Heart right ventricle (tissue), 16 donors: Measurements from ENCODE around the gene NUDT3. TPM values are rescaled to one million over a fixed set of nuclear protein-coding genes. Genes with fewer than 3 reads are reported as not detected.
A peak's percentile ranks its signal among the peaks of the same experiment; 100 is the strongest.
"Not testable (repeated sequence)": the region's sequence is repeated elsewhere in the genome, so short reads cannot be mapped to it uniquely, and the experiment has no call there.

Experiments
- ATAC-seq, 8 donors: fragments of 200-7000 bp; cut with Tn5 transposase; one replicate each; pipeline ENCODE4 v1.9.1; 2020; ENCODE audit warnings: mild to moderate bottlenecking in 8 of 8, moderate library complexity in 8 of 8, moderate number of reproducible peaks in 1 of 8
- DNase-seq, 2 donors: peaks; one replicate each; pipeline ENCODE4 v3.0.0-alpha.2; 2020
- H3K27ac ChIP-seq, 10 donors: fragments of 200-600 bp; sonication (generic) in 2 of 10; one replicate each; pipeline versions ENCODE4 v1.5.0 to v1.8.0; 2020 to 2022; ENCODE audit warnings: mild to moderate bottlenecking in 3 of 10
- H3K27me3 ChIP-seq, 7 donors: fragments of 200-600 bp; one replicate each; pipeline ENCODE4 v1.8.0; 2021 to 2022; ENCODE audit warnings: mild to moderate bottlenecking in 2 of 7
- H3K36me3 ChIP-seq, 9 donors: fragments of 200-600 bp; sonication (generic) in 1 of 9; one replicate each; pipeline versions ENCODE4 v1.5.0 to v1.8.0; 2020 to 2022; ENCODE audit warnings: mild to moderate bottlenecking in 2 of 9
- H3K4me1 ChIP-seq, 9 donors: fragments of 200-600 bp; sonication (generic) in 1 of 9; one replicate each; pipeline versions ENCODE4 v1.5.0 to v1.8.0; 2020 to 2022; ENCODE audit warnings: mild to moderate bottlenecking in 4 of 9
- H3K4me3 ChIP-seq, 10 donors: fragments of 200-600 bp; sonication (generic) in 2 of 10; one replicate each; pipeline versions ENCODE4 v1.5.0 to v1.8.0; 2020 to 2022; ENCODE audit warnings: mild to moderate bottlenecking in 7 of 10, moderate library complexity in 2 of 10
- H3K9me3 ChIP-seq, 11 donors: fragments of 200-600 bp in 10 of 11; sonication (generic) in 2 of 11; one replicate each; pipeline versions ENCODE4 v1.5.0 to v1.8.0; 2013 to 2022; ENCODE audit warnings: mild to moderate bottlenecking in 2 of 11, control low read depth in 1 of 11, moderate library complexity in 1 of 11
- CTCF ChIP-seq, 9 donors: fragments of 200-600 bp; sonication (generic) in 2 of 9; IDR thresholded peaks; one replicate each; pipeline versions ENCODE4 v1.5.0 to v1.8.0; 2021 to 2022; ENCODE audit warnings: antibody characterized with exemption in 9 of 9, mild to moderate bottlenecking in 5 of 9, moderate library complexity in 1 of 9
- WGBS, 2 donors: extraction: QIAGEN DNeasy Blood & Tissue Kit; methylation state at CpG; one replicate each; pipeline ENCODE4 v1.1.7; 2013; ENCODE audit warnings: inconsistent platforms in 1 of 2; 5-methylcytosine and 5-hydroxymethylcytosine counted together
- intact Hi-C, 10 donors: fragments of 100-400 bp; cut with DNase I; formaldehyde crosslinking; loops; one replicate each; pipeline versions ENCODE4 v1.11.1 to v1.14.2; 2022
- polyA plus RNA-seq, 2 donors: library from polyadenylated mRNA; stranded (reverse); fragments of 200-250 nt; gene quantifications; one replicate each; pipeline ENCODE4 v1.2.3, GENCODE V29; 2013
- total RNA-seq, 10 donors: library from RNA; stranded (reverse); fragmentation: NEBNext Ultra II Directional in 3 of 10; extraction: Animal tissue kit (Norgen Biotek cat#: 25700) in 3 of 10; gene quantifications; one replicate each; pipeline versions ENCODE4 v1.2.1 to v1.2.4, GENCODE V29; 2021 to 2023
- donor health status: Arrhythmogenic right ventricular cardiomyopathy.
- donor health status: ischemic (EF 13 %, LVEDD 7.1; RV severe dilation, severe dysfunction).
- donor health status: healthy with polysubstance abuse.
- donor health status: DM: no; HTN: yes; CAD: no.
- donor health status: DM: no; HTN: no; CAD: no.
- donor health status: ischemic (EF 25% LVEDD 6.9; RV normal size, moderate dysfunction).
- donor health status: ischemic (EF 25% LVEDD 5.7; RV mildly dilated, moderate dysfunction).
- donor health status: healthy.
- donor health status: DM: yes; HTN: yes; CAD: no.
- donor health status: Ischemic cardiomyopathy.
- donor health status: ischemic (EF 35%, LVEDD 5.7; RV mildly dilated, moderate dysfunction).
- donor health status: nonischemic (EF 11% LVEDD 7.7; RV severe dilation, severe dysfunction).
- donor health status: DM: yes; HTN: yes; CAD: no.
- donor health status: PGD.
- donor health status: ischemic (EF 29% LVEDD 5.4; RV normal size, mild dysfunction).
- donor health status: nonischemic (EF 23%, LVEDD 6.1; RV moderate dilation, normal function).

NUDT3 gene
- total and polyA plus RNA-seq, 12 donors = 9.3 to 67.1 (median 54.4) TPM

GRCh38 chr6:34260576-34261267, 131.7 kb downstream of the NUDT3 start:
- DNase-seq = no peak
- H3K4me1 ChIP-seq = no peaks in the 10 kb centered on the region
- H3K27ac ChIP-seq = no peak overlapping the region
- H3K27me3 ChIP-seq = no peaks in the 10 kb centered on the region
- intact Hi-C loops = no loop called here
- ATAC-seq = no peak
- no peak for TF ChIP-seq CTCF (IDR thresholded peaks at IDR 0.05)
- peaks cover 0 to 3% (median 0%) of the 10 kb centered on the region in 9 donors for H3K36me3 ChIP-seq
- H3K9me3 ChIP-seq = peaks cover 0 to 29% (median 0%) of the 10 kb centered on the region in 11 donors
- WGBS, 2 donors = 78 to 82% methylated on average over 17 of the region's 17 CpGs
- H3K4me3 ChIP-seq = no peak overlapping the region

- H3K9me3 ChIP-seq = peaks cover 0 to 29% (median 0%) of the 10 kb centered on the region in 11 donors
- DNase-seq = no peak
- H3K27me3 ChIP-seq = no peaks in the 10 kb centered on the region
- intact Hi-C loops = loop anchor here in 1 of 10 donors (10.0 kb wide), 1 partner anchor 45 kb away; no protein-coding TSS in a partner anchor
- WGBS, 2 donors = 89 to 90% methylated on average over 6 of the region's 6 CpGs
- H3K36me3 ChIP-seq = peaks cover 0 to 3% (median 0%) of the 10 kb centered on the region in 9 donors
- H3K27ac ChIP-seq = no peak overlapping the region
- ATAC-seq = no peak
- no peaks in the 10 kb centered on the region for H3K4me1 ChIP-seq
- no peak overlapping the region for H3K4me3 ChIP-seq
- TF ChIP-seq CTCF (IDR thresholded peaks at IDR 0.05) = no peak
Measured at GRCh38 chr6:34259529-34260069, 132.9 kb downstream of the NUDT3 start.

GRCh38 chr6:34252395-34252794, 140.1 kb downstream of the NUDT3 start:
- H3K27me3 ChIP-seq, H3K27ac ChIP-seq, H3K4me3 ChIP-seq, H3K9me3 ChIP-seq, DNase-seq, H3K36me3 ChIP-seq, ATAC-seq: not testable (repeated sequence)
- H3K4me1 ChIP-seq = peaks cover 0 to 25% (median 17%) of the 10 kb centered on the region in 9 donors
- intact Hi-C loops = loop anchor here in 1 of 10 donors (10.0 kb wide), 1 partner anchor 52 kb away; no protein-coding TSS in a partner anchor
- 55 to 62% methylated on average over 2 of the region's 2 CpGs for WGBS, 2 donors

GRCh38 chr6:34249469-34250261, 142.8 kb downstream of the NUDT3 start:
- TF ChIP-seq CTCF (IDR thresholded peaks at IDR 0.05) = no peak
- H3K27ac ChIP-seq = peak overlapping the region; percentile 68 to 98 (median 95)
- peaks cover 2 to 31% (median 20%) of the 10 kb centered on the region in 9 donors for H3K4me1 ChIP-seq
- WGBS, 2 donors = 38 to 40% methylated on average over 17 to 18 of the region's 18 CpGs
- DNase-seq (no peak), ATAC-seq (peak in 7 of 8 donors; percentile 31 to 70 (median 41))
- intact Hi-C loops = loop anchor here (1.0 to 10.0 kb wide), 15 partner anchors 25 to 358 kb away; partner anchors contain the start of gene NUDT3 (in 7 of the 10)
- H3K27me3 ChIP-seq = no peaks in the 10 kb centered on the region
- peaks cover 0 to 6% (median 0%) of the 10 kb centered on the region in 9 donors for H3K36me3 ChIP-seq
- H3K9me3 ChIP-seq = no peaks in the 10 kb centered on the region
- H3K4me3 ChIP-seq = peak overlapping the region; percentile 42 to 96 (median 86)
